Measurements from ENCODE around the gene PCBP3. TPM values are rescaled to one million over a fixed set of nuclear protein-coding genes. Genes with fewer than 3 reads are reported as not detected.
"Not testable (repeated sequence)": the region's sequence is repeated elsewhere in the genome, so short reads cannot be mapped to it uniquely, and the experiment has no call there.

PCBP3 gene
- total RNA-seq, 4 donors from 2014 or later = 0.77 to 8.6 (median 3.2) TPM; not detected in 1

- no peaks in the 10 kb centered on the region for H3K36me3 ChIP-seq
- H3K4me1 ChIP-seq = no peaks in the 10 kb centered on the region
- H3K27ac ChIP-seq = no peak overlapping the region
- H3K4me3 ChIP-seq = no peak overlapping the region
- H3K9me3 ChIP-seq = no peaks in the 10 kb centered on the region
- TF ChIP-seq POLR2A (IDR thresholded peaks at IDR 0.05) (no peak), CTCF (IDR thresholded peaks at IDR 0.05) (no peak)
- DNase-seq = no peak
- intact Hi-C loops (cut with DNase I; ENCODE audit: low total_unique reads) = no loop called here
- H3K27me3 ChIP-seq = no peaks in the 10 kb centered on the region
Observed at GRCh38 chr21:45655124-45655523, 11.6 kb downstream of the PCBP3 start.

GRCh38 chr21:45656114-45656513 is 12.6 kb downstream of the PCBP3 start:
- intact Hi-C loops (cut with DNase I; ENCODE audit: low total_unique reads); H3K4me3 ChIP-seq; H3K27me3 ChIP-seq; H3K27ac ChIP-seq; H3K4me1 ChIP-seq; DNase-seq; H3K36me3 ChIP-seq; H3K9me3 ChIP-seq: not testable (repeated sequence)

- H3K27me3 ChIP-seq; H3K4me3 ChIP-seq; H3K4me1 ChIP-seq; H3K27ac ChIP-seq; intact Hi-C loops (cut with DNase I; ENCODE audit: low total_unique reads); DNase-seq; H3K36me3 ChIP-seq: not testable (repeated sequence)
- H3K9me3 ChIP-seq = peaks cover 0 to 15% of the 10 kb centered on the region in 2 donors
Observed at GRCh38 chr21:45661913-45662622, 18.5 kb downstream of the PCBP3 start.

GRCh38 chr21:45662623-45663245 is 19.2 kb downstream of the PCBP3 start:
- intact Hi-C loops (cut with DNase I; ENCODE audit: low total_unique reads); H3K4me3 ChIP-seq; DNase-seq; H3K27me3 ChIP-seq; H3K27ac ChIP-seq; H3K4me1 ChIP-seq; H3K36me3 ChIP-seq: not testable (repeated sequence)
- H3K9me3 ChIP-seq = peaks cover 0 to 17% of the 10 kb centered on the region in 2 donors

DNA sequence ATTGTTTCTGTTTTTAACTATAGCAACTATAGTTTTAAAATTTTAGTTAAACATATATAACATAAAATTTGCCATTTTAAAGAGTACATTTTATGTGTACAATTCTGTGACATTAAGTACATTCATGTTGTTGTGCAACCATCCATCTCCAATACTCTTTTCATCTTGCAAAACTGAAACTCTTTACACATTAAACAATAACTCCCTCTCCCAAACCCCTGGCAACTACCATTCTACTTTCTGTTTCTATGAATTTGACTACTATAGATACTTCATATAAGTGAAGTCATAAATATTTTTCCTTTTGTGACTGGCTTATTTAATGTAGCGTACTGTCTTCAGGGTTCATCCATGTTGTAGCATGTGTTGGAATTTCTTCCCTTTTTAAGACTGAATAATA is 25.9 kb downstream of the PCBP3 start:
- H3K27me3 ChIP-seq = no peaks in the 10 kb centered on the region
- DNase-seq = no peak
- intact Hi-C loops (cut with DNase I; ENCODE audit: low total_unique reads) = no loop called here
- no peaks in the 10 kb centered on the region for H3K36me3 ChIP-seq
- TF ChIP-seq CTCF (IDR thresholded peaks at IDR 0.05) (no peak), POLR2A (IDR thresholded peaks at IDR 0.05) (no peak)
- H3K9me3 ChIP-seq = peaks cover 0 to 20% of the 10 kb centered on the region in 2 donors
- H3K27ac ChIP-seq = no peak overlapping the region
- H3K4me1 ChIP-seq = no peaks in the 10 kb centered on the region
- H3K4me3 ChIP-seq = no peak overlapping the region

DNA sequence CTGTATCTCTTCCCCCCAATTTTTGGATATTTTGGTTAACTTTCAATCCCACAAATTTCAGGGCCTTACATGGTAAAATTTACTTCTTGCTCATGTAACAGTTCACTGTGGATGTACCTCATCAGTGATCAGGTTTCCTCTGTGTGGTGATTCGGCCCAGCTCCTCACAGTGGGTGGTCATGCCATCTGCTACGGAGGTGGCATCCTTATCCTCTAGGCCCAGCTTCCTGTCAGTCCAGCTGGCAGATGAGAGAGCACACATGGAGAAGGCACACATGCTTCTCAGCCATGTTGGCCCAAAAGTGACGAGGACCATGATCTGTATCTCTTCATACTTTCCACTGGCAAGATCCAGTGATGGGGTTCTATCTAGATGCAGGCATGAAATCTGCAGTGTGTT is 27.2 kb downstream of the PCBP3 start:
- Histone ChIP-seq H3K9me3 (peaks cover 0 to 19% of the 10 kb centered on the region in 2 donors), H3K4me3 (no peak overlapping the region), H3K27ac (no peak overlapping the region), H3K4me1 (no peaks in the 10 kb centered on the region), H3K27me3 (no peaks in the 10 kb centered on the region), H3K36me3 (no peaks in the 10 kb centered on the region)
- no peak for DNase-seq
- intact Hi-C loops (cut with DNase I; ENCODE audit: low total_unique reads) = no loop called here
- TF ChIP-seq POLR2A (IDR thresholded peaks at IDR 0.05) (no peak), CTCF (IDR thresholded peaks at IDR 0.05) (no peak)

DNA sequence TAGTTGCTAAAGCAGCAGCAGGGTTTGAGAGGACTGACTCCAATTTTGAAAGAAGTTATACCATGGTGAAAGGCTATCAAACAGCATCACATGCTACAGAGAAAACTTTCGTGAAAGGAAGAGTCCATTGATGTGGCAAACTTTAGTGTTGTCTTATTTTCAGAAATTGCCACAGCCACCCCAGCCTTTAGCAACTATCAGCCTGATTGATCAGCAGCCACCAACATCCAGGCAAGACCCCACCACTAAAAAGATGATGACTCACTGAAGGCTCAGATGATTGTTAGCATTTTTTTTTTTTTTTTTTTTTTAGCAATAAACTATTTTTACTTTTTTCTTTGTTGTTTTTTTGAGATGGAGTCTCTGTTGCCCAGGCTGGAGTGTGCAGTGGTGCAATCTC is 35.3 kb downstream of the PCBP3 start:
- H3K4me3 ChIP-seq; H3K27ac ChIP-seq; H3K27me3 ChIP-seq; intact Hi-C loops (cut with DNase I; ENCODE audit: low total_unique reads); H3K9me3 ChIP-seq; DNase-seq; H3K4me1 ChIP-seq; H3K36me3 ChIP-seq: not testable (repeated sequence)
